Kidney glomerular epithelial cell (primary cell): ENCODE data around the gene SCN2B.
"Not testable (repeated sequence)": the region's sequence is repeated elsewhere in the genome, so short reads cannot be mapped to it uniquely, and the experiment has no call there.

Experiments
- DNase-seq: peaks from one replicate; lab custom pipeline; 2025; lab: John Stamatoyannopoulos, UW

The SCN2B gene

GRCh38 chr11:118206391-118207031 is 30.1 kb upstream of the SCN2B start:
- no peak for DNase-seq

DNA sequence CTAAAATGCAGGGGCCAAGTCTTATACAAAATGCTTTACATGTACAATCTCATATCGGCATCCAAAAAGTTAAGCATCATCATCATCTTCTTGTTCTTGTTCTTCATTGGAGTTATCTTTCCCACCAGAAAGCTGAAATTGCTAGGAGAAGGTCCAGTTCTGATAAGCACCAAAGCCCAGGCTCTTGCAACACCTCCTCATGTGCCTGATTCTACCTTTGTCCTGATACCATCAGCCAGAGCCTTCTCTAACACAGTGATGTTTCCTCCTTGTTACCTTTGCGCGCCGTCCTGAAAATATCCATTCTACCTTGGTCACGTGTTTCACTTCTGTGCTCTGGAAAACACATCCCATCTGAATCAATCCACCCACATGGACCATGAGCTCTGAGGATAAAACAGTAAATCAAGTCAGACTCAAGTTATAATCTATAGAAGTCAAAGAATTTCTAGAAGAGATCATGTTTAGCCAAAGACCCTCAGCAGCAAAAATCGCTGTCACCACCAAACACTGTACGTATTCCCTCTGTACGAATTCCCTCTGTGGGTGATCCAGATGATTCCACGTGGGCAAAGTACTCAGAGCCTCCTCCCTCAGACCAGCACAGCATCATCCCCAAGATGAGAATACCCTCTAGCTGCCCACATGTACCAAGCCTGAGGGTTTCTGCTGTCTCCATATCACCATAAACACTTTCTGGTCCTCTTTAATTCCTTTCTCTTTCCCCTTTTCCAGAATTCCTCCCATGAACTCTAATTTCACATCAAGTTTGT is 29.4 kb upstream of the SCN2B start:
- DNase-seq, result no peak

- no peak for DNase-seq
Measured at GRCh38 chr11:118202599-118203422, 26.4 kb upstream of the SCN2B start.

DNA sequence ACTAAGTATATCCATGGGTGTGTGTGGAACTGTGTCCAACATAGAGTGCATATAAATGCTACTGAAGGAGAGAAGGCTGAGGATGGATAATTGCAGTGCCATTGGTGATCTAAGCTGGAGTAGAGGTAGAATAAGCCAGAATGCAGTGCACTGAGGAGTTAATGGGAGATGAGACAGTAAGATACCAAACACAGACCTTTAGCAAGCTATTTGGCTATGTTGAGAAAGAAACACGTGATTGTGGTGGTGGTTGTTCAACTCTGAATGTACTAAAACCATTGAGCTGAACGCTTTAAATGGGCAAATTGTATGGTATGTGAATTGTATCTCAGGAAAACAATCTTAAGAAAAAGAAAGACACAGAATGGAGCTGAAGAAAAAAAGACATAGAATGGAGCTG is 25.5 kb upstream of the SCN2B start:
- DNase-seq, result no peak

- no peak for DNase-seq
Measured at GRCh38 chr11:118200901-118201680, 24.7 kb upstream of the SCN2B start.

DNA sequence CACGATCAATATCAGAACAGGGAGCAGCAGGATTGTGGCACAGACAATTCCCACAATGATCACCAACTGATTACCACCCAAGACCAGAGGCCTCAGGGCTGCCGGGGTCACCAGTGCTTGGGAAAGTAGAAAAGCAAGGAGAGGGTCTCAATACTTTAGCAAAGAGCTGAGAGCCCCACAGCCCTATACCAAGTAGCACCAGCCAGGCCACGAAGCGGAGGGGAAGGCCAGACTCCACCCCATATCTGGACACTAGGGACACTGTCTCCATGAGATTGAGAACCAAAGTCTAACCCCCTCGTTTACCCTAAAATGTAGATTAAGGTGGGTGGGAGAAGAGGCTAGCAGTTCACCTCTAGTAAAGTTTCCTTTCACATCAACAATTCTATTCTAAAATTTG is 24.1 kb upstream of the SCN2B start:
- DNase-seq, result no peak

DNA sequence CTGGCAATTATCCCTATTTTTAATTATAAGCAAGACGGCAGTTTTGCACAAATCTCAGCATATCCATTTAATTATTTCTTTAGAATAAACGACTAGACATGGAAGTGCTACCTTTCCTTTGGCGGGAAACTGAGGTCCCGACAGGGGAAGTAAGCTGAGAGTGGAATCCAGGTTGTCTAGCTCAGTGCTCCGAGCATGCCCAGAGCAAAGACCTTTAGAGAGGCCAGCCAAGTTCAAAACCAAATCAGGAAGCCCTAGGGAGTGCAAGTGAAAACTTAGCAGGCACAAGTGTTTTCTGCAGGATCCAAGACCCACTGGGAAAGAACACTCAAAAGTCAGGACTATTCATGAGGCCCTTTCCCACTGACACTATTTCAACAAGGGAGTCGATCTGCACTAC is 22.7 kb upstream of the SCN2B start:
- DNase-seq, result no peak

- no peak for DNase-seq
Measured at GRCh38 chr11:118198370-118198769, 21.9 kb upstream of the SCN2B start.

DNA sequence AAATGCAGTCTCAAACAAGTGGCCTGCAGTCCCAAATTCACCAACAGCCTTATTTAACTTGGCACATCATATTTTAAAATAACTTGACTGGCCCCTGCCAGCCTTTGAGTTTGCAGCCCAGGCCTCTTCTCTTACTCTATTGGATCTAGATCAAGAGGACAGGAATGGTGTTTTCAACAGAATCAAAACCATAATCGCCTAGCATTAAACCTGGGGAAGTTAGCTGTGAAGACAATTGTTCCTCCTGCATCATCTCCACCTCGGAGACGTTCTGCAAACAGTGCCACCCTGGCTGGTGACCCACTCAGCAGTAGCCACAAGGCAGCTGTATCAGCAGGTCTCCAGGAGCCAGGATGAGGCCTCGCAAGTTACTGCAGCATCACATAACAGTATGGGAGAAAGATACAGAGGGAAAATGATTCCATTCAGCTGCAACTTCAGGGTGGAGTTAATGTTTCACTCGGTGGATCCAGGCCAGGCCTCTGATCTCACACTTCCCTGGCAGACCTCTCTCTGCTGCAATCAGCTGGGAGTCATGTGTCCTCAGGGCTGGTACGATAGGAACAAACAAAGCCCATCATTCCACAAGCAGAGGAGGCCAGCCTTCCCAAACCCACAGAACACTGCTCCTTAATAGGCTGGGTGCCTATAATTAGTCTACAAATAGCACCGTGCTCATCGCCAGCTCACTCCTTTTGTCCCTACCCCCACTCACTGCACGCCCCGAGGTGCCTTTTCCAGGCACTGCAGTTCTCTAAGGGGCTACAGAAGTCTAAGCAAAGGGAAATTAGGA is 18.6 kb upstream of the SCN2B start:
- DNase-seq, result peak; percentile 97

GRCh38 chr11:118193910-118194566 is 17.6 kb upstream of the SCN2B start:
- DNase-seq, result no peak

DNA sequence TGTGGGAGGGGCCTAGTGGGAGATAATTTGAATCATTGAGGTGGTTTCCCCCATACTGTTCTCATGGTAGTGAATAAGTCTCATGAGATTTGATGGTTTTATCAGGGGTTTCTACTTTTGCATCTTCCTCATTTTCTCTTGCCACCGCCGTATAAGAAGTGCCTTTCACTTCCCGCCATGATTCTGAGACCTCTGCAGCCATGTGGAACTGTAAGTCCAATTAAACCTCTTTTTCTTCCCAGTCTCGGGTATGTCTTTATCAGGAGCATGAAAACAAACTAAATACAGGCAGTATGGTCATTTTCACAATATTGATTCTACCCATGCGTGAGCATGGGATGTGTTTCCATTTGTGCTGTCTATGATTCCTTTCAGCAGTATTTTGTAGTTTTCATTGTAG is 16.4 kb upstream of the SCN2B start:
- not testable (repeated sequence) for DNase-seq

GRCh38 chr11:118190942-118191506 is 14.6 kb upstream of the SCN2B start:
- DNase-seq, result not testable (repeated sequence)

DNA sequence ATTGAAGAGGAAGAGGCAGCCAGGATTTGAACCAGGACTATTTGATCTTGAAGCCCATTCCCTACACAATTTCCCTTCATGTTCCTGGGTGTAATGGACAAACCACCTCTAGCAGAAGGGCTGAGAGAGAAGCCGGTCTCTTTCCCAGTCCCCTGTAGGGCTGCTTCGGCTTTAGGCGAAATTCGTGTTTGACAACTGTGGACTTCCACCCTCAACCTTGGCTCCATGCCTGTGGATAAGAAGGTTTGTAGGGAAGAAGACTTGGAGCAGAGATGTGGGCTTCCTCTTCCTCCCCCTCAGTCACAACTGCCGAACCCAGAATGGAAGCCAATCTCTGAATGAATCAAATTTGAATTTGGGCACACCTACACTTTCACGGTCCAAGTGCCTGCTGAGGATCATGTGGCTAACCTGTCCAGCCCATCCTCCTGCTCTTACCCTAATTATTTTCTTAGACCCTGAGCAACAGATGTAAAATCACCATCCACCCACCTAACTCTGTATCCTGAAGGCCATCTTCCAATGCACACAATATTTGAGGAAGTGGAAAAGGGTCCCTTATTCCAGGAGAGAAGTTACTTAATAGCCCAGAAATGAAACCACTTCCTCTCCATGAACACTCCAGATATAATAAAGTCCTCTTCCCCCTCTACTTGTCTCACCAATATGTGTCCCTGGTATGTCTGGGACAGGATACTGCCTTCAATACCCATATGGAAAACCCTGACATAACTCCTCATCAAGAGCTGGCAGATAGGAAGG is 10.1 kb upstream of the SCN2B start:
- no peak for DNase-seq

DNA sequence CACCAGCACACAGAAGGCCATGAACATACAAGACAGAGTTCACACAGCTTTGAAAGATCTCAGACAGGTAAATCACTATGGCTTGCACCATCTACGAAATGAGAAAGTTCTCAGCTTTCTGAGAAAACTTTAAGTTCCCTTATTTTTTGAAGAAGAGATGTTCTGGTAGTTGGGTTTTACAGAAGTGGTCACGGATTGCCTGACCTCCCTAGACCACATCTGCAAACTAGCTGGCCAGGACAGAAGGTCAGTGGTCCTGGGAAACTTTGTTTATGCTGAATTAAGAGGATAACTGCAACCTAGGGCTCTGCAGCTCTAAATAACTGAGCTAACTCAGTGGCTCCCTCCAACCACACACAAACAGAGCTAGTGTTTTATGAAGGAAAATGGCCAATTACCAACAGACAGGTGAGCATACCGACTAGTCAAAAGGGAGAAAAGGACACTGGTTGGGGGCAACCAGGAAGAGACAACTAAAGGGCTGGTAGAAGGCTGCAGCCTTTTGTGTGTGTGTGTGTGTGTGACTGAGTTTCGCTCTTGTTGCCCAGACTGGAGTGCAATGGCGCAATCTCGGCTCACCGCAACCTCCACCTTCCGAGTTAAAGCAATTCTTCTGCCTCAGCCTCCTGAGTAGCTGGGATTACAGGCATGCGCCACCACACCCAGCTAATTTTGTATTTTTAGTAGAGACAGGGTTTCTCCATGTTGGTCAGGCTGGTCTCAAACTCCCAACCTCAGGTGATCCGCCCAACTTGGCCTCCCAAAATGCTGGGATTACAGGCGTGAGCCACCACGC is 8.5 kb upstream of the SCN2B start:
- DNase-seq, result no peak

DNA sequence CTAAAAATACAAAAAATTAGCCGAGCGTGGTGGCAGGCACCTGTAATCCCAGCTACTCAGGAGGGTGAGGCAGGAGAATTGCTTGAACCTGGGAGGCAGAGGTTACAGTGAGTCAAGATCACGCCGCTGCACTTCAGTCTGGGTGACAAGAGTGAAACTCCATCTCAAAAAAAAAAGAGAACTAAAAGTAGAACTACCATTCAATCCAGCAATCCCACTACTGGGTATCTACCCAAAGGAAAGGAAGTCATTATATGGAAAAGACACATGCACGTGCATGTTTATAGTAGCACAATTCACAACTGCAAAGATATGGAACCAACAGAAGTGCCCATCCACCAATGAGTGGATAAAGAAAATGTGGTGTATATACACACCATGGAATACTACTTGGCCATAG is 7.3 kb upstream of the SCN2B start:
- not testable (repeated sequence) for DNase-seq

GRCh38 chr11:118180300-118180703 is 3.9 kb upstream of the SCN2B start:
- DNase-seq, result peak; percentile 65

- no peak for DNase-seq
Measured at GRCh38 chr11:118176778-118177134, 317 bp upstream of the SCN2B start.

DNA sequence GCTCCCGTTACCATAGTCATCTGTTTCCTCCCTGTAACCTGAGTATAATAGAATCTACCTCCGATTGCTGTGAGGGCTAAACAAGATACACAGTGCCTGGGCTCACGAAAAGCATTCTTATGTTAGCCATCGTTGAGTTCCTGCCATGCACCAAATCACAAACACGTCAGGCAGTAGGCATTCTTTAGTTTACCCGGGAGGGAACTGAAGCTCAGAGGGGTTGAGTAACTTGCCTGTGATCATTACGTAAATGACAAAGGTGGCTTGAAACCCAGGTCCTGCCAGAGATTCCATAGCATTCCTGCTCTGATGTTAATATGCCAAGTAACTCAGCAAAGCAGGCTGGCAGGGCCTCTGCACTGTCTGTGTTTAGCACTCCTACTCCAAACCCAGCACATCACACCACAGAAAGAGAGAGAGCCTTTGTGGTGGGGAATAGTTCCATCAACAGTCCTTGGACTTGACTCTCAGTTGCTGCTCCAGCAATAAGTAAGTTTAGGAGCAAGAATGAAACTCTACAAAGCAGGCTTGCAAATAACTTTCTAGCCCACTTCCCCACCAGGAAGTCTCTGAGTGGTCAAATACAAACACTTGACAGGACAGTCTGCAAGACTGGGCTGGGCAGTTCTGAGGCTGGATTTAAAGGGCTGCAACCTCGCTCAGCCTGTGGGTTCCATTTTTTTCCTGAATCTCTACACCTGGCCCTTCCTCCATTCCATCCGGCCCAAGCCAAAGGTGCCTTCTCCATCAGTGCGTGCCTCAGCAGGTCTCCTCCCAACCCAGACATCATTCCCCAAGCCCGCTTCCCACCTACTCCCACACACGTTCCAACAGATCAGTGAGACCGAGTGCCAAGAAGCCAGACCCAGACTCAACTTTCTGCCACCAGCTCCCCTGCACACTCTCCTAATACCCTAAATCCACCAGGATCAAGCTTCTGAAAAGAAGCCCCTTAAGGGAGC is 1.1 kb downstream of the SCN2B start:
- DNase-seq, result peak; percentile 85
